Measurements from ENCODE around the gene KCNMB4. TPM values are rescaled to one million over a fixed set of nuclear protein-coding genes. Genes with fewer than 3 reads are reported as not detected.

Gene KCNMB4
- total RNA-seq, 4 donors from 2014 or later: 0.65 to 2.8 (median 1.1) TPM

DNA sequence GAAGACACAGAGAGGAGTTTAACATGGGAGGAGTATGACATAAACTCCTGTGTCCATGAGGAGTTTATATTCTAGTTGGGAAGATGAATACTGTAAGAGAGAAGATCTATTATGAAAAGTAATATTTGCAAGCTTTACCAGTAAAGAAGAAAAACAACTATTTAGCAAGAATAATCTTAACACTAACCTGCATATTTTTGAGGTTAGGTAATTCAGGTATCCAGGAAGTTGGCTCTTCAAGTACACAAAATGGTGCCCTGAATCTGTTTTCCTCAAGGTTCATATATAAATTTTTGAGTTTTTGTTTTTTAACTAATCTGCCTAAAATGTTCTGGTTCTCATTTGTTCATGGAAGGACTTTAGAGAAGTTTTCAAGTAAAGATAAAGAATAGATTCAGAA is 33.9 kb upstream of the KCNMB4 start:
- TF ChIP-seq, protein P1, sequence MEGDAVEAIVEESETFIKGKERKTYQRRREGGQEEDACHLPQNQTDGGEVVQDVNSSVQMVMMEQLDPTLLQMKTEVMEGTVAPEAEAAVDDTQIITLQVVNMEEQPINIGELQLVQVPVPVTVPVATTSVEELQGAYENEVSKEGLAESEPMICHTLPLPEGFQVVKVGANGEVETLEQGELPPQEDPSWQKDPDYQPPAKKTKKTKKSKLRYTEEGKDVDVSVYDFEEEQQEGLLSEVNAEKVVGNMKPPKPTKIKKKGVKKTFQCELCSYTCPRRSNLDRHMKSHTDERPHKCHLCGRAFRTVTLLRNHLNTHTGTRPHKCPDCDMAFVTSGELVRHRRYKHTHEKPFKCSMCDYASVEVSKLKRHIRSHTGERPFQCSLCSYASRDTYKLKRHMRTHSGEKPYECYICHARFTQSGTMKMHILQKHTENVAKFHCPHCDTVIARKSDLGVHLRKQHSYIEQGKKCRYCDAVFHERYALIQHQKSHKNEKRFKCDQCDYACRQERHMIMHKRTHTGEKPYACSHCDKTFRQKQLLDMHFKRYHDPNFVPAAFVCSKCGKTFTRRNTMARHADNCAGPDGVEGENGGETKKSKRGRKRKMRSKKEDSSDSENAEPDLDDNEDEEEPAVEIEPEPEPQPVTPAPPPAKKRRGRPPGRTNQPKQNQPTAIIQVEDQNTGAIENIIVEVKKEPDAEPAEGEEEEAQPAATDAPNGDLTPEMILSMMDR (IDR thresholded peaks at IDR 0.05; ENCODE audit: low read depth): no peak

DNA sequence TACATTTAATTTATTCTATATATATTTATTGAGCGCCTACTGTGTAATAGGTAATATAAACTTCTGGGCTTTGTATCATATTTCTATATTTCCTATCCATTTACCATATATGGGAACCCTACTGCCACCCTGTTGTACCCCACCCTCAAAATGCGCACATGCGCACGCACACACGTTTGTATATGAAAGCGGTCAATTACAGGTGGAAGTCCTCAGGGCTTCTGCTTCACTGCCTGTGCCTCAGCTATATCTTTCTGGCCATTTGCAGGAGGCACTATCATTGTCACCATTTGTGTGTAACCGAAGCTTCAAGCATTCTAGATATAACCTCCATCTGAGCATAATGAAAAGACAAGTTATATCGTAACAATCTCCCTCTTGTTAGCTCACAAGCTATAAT is 31.3 kb upstream of the KCNMB4 start:
- TF ChIP-seq, protein P1 (IDR thresholded peaks at IDR 0.05; ENCODE audit: low read depth): no peak

DNA sequence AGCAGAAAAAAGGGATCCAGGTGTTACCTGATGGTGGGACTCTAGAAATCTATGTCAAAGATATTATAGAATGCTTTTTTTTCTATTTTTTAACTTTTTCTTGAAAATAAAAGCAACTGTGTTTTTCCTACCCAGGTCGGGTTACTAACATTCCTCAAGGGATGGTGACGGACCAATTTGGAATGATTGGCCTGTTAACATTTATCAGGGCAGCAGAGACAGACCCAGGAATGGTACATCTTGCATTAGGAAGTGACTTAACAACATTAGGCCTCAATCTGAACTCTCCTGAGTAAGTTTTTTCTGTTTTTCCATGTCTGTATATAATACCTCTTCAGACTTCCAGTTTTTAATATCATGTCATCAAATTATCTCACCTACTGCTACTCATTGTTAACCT is 27.6 kb upstream of the KCNMB4 start:
- TF ChIP-seq, protein P1 (IDR thresholded peaks at IDR 0.05; ENCODE audit: low read depth): no peak

DNA sequence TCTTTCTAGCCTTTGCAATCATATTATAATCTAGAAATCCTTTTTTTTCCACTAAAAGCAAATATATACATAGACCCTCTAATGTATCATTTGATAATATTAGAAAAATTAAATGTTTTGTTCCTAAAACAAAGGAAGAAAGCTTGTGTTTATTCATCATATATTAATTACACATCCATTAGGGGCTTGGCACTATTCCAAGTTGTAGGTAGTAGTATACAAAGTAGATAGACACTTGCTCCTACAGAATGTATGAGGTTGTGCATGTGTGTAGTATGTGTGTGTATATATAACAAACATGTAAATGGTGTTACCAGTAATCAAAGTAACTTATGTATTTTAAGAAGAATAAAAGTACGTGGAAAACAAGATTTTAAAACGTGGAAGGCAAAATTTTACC is 15.0 kb upstream of the KCNMB4 start:
- TF ChIP-seq, protein P1 (IDR thresholded peaks at IDR 0.05; ENCODE audit: low read depth): no peak

DNA sequence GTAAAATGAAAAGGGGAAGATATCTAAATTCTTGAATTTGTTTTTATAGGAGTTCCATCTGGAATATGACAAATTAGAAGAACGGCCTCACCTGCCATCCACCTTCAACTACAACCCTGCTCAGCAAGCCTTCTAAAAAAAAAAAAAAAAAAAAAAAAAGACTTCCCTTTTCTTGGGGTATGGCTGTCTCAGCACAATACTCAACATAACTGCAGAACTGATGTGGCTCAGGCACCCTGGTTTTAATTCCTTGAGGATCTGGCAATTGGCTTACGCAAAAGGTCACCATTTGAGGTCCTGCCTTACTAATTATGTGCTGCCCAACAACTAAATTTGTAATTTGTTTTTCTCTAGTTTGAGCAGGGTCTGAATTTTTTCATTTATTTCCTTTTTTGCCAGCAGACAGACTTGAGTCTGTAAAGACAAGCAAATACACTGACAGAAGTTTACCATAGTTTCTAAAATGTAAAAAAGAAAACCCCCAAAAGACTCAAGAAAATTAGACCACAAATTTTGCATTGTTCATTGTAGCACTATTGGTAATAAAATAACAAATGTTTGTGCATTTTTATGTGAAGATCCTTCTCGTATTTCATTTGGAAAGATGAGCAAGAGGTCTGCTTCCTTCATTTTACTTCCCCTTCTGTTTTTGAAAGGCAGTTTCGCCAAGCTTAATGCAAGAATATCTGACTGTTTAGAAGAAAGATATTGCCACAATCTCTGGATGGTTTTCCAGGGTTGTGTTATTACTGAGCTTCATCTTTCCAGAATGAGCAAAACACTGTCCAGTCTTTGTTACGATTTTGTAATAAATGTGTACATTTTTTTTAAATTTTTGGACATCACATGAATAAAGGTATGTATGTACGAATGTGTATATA is 12.1 kb upstream of the KCNMB4 start:
- TF ChIP-seq, protein P1 (IDR thresholded peaks at IDR 0.05; ENCODE audit: low read depth): no peak

DNA sequence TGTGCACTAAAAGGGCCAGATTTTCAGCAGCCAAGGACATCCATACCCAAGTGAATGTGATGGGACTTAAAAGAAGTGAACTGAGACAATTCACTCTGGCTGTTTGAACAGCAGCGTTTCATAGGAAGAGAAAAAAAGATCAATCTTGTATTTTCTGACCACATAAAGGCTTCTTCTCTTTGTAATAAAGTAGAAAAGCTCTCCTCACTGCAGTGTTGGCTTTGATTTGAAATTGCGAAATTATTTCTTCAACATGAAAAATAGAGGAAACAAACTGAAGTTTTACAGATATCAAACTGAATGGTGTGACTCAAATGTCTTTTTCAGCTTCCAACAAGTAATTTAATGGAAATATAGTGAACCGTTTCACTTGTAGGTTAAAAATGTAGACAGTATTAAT is 11.3 kb upstream of the KCNMB4 start:
- TF ChIP-seq, protein P1 (IDR thresholded peaks at IDR 0.05; ENCODE audit: low read depth): no peak

DNA sequence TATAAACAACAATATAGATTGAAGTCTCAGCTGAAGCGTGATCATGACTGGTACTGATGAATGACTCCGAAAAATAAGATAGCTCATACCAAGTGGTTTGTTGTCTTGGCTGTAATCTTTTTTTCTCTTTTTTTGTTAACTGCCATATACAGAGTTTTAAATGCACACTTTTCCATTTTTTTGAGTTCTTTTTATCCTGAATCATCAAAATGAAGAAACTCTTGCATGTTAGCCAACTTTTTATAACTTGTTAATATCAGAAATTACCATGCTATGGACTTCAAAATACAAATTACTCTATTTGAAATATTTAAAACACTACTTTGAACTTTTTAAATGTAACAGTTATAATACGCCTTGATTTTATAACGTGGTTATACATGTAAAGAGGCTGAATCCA is 10.1 kb upstream of the KCNMB4 start:
- TF ChIP-seq, protein P1 (IDR thresholded peaks at IDR 0.05; ENCODE audit: low read depth): no peak

Measured in subcutaneous adipose tissue (tissue), 4 donors.